Activated T-cell treated with anti-CD3 and anti-CD28 coated beads for 4 hours (primary cell): Measurements from ENCODE around the gene MAP3K5.
"Not testable (repeated sequence)": the region's sequence is repeated elsewhere in the genome, so short reads cannot be mapped to it uniquely, and the experiment has no call there.

Experiments
- DNase-seq: peaks from one replicate; pipeline ENCODE4 v3.0.0-alpha.2; 2020

The MAP3K5 gene

DNA sequence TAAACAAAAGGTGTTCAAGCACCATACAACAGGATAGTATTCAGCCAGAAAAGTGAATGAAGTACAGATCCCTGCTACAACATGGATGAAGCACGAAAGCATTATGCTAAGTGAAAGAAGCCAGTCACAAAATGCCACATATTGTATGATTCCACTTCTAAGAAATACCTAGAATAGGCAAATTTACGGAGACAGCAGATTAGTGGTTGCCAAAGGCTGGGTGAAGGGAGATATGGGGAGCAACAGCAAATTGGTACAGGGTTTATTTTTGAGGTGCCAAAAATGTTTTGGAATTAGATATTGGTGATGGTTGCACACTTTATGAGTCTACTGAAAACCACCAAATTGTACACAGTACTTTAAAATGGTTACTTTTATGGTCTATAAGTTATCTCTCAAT, 23.2 kb downstream of the MAP3K5 start:
- DNase-seq, result no peak

DNA sequence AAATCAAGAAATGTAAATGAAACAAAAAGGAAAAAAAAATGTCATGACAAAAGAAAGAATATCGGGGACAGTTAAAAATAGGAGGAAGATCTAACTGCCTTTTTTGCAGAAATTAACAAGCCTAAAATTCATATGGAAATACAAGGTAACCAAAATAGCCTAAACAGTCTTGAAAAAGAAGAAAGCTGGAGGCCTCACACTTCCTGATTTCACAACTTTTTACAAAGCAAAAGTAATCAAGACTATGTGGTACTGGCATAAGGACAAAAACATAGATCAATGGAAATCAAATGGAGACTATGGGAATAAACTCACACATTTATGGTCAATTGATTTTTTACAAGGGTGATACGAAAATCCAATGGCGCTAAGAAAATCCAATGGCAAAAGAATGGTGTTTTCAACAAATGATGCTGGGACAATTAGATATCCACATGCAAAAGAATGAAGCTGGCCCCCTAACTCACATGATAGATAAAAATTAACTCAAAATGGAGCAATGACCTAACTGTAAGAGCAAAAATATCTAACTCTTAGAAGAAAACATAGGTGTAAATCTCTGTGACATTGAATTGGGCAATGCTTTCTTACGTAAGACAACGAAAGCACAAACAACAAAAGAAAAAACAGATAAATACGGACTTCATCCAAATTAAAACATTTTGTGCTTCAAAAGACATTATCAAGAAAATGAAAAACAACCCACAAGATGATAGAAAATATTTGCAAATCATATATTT, 24.5 kb downstream of the MAP3K5 start:
- DNase-seq, result no peak

DNA sequence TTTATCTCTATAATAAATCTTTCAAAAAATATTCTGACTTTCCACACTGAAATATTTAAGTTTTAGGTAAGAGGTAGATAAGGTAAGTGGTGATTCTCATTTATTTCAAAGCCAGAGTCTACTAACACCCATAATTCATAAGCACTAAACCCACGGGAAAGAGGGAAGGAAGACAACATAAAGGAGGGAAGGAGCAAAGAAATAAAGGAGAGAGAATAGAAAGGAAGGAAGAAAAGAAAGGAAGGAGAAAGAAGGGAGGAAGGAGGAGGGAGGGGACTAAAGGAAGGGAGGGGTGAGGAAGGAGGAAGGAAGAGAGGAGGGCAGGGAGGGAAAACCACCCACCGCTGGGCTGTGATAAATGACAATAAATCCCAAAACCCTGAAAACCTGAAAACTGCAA, 25.2 kb downstream of the MAP3K5 start:
- DNase-seq, result no peak

DNA sequence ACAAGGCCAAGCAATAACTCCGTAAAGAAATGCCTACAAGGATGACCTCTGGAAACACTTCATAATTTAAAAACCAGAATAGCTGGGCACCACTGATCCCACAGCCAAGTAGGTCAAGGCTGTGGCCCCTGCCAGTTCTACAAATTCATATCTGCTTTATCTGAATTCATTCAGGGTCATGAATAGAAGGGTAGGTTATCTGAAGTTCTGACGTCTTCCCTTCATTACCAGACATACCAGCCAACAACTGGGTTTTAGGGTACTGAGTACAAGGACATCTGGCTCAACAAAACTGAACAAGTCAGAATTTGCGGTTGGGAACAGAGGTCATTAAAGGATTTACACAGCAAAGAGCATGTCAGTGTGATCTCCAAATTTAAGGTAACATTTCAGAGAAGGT, 26.0 kb downstream of the MAP3K5 start:
- DNase-seq, result no peak

DNA sequence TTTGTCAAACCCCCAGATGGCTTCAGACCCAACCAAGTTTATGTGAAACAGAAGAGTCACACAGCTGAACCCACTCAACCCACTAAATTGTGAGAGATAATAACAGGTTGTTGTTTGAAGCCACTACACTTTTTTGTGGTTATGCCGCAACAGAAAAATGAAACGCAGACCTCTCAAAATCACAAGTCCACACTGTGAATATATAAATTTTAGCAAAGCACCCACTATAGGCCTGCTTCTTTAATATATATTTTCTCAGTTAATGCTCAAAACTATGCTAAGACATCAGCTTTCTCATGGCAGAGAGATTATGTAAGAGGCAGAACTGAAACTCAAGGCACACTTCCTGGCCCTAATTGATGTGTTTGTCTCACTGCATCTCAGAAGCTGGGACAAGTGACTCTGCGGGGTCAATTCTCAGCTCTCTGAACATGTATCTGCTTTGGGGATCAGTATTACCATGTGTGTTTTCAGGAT, 27.7 kb downstream of the MAP3K5 start:
- DNase-seq, result no peak

DNA sequence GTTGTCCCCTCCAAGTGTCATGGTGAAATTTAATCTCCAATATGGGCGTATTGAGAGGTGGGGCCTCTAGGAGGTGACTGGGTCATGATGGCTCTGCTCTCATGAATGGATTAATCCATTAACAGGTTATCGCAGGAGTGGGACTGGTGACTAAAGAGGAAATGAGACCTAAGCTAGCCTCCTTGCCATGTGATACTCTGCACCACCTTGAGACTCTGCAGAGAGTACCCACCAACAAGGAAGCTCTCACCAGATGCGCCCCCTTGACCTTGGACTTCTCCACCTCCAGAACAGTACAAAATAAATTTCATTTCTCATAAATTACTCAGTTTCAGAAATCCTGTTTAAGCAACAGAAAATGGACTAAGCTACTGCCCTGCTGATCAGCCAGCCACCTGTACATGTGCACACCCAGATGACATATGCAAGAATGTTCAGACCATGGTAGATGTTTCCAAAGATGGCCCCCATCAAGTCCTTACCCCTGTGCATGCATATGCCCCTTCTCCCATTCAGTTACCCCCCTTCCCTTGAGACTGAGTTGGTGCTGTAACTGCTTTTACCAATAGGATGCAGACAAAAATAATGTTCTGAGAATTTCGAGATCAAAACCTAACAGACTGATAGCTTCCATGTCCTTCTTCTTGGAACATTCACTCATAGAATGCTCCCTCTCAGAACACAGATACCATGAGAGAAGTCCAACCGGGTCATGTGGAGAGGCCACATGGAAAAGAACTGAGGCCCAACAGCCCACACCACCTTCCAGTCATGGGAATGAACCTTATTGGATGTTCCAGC, 28.4 kb downstream of the MAP3K5 start:
- no peak for DNase-seq

DNA sequence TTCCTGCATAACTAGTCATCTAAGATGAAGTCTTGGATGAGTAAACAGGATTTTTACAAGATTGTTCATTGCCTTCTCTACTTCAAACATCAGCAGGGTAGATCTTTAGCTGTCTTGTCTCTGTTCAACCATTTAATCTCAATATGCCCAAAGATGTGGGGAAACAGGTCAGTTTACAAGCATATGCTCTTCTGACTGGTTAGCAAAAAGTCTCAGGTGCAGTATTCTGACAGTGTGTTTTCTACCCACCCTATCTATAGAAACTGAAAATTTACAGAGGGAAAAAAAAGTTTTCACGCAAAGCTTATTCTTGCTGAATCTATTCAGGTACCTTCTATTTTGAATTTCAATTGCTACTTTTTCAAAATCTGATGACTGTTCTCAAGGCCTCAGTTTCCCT, 29.0 kb downstream of the MAP3K5 start:
- DNase-seq, result no peak

DNA sequence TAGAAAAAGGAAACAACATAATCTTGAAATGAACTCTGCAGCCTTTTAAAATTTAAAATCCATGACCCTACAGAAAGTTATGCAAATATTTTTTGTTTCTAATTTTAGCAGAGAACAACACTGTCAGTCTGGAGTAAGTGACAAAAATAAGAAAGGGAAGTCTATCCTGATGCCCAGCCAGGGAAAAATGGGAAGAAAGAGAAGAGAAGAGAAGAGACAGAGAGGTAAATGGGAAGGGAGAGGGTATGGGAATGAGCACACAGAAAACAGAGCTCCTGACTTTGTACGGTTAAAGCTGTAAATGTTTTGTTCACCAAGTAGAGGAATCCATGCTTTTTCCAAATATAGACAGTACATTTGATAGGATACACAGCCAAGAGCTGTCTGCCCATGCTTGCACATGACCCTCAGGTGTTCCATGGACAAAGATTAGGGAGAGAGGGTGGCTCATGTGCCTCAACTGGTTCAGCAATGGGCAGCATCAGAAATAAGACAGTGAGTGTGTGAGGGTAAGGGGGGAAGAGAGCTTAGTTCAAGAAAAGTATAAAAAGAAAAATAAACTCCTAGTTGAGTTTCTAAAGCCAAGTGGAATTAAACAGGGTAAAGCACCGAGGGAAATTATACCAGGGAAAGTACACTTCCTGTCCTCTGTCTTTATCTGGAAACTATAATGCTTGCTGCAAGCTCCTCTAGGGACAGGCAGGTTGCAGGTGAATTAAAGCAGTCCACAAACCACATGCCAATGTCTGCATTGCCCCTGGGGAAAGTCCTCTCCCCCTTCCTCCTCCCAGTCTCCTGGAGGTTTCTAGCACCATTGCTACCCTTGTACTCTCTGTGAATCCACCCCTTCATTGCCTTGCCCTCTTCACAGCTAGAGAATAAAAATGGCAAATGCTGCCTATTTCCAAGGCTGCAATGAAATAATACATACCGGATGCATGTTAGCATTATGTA, 30.0 kb downstream of the MAP3K5 start:
- no peak for DNase-seq

DNA sequence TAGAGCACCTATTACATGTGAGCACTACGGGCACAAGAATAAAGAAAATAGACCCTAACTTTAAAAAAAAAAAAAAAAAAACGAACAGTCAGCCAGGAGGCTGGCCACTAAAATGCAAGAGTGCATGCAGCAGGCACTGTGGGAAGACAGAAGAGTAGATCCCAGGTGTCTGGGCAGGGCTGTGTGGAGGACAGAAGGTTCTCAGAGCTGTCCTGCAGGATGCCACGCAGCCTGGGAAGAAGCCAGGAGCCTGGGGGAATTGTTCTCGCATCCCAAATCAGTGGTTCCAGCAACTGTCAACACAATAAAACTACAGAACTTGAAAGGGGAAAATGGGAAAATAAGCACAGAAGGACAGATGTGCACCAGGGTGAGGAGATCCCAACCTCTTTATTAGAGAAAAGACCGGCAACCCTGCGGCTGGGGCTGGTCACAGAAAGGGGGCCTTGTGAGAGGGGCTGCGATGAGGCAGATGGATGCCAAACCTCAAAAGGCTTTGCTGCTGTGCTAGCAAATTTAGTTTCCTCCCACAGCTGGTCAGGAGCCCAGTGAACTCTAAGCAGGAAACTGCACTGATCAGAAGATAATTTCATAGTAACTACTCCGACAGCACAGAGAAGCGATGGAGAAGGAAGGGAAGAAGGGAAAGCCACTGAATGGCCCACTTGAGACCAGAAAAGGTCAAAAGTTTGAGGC, 30.9 kb downstream of the MAP3K5 start:
- no peak for DNase-seq

DNA sequence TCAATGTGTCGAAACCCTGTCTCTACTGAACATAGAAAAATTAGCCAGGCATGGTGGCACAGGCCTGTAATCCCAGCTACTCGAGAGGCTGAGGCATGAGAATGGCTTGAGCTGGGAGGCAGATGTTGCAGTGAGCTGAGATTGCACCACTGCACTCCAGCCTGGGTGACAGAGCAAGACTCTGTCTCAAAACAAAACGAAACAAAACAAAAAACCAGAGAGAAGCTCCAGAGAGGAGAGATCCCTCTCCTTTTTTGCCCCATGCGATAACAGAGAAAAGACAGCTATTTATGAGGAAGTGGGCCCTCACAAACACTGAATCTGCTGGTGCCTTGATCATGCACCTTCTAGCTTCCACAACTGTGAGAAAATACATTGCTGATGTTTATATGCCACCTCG, 31.5 kb downstream of the MAP3K5 start:
- not testable (repeated sequence) for DNase-seq

DNA sequence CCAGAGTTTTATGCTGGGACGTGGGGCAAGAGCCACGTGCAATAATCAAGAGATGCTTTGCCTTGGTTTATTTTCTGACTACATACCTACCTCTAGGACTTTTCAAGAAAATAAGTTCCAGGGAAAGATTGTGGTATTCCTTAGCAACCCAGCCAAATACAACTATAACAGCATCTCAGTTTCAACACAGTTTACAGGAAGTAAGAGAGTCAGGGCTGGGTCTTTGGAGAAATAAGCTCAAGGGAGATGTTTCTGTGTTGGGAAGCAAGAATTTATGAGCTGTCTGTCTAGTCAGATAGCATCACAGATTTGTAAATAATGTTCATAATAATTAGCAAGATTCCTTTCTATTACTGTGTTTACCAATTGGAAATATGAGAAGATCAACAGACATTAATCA, 35.1 kb downstream of the MAP3K5 start:
- no peak for DNase-seq

DNA sequence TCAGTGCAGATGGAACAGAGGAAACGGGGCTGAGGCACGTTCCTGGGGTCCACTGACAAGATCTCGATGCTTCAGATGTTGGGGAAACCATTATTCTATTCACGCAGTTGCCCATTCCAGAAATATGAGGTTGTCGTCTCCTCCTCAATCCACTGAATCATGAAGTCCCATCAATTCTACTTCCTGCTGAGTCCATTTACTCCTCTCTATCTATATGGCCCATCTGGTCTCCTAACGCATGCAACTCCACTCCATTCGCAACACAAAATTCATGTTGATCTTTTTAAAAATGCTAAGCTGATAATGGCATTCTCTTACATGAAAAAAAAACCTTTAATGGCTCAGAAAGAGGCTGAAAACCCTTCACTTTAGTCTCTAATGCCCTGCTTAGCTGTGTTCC, 37.5 kb downstream of the MAP3K5 start:
- no peak for DNase-seq

DNA sequence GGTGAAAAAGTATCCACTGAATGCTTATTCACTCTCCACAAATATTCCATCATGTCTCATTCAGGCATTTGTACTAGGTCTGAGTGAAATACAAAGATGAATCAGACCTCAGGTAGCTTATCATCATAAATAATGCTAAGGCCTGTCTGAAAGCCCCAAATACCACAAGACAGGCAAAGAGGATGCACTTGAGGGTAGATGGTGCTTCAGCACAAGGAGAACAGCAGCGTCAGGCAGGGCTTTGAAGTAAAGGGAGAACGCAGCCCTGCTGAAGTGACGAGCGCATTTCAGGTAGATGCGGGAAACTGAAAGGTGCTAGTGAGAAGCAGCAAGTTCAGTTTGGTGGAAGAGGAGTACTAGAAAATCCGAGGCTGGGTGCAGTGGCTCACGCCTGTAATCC, 38.7 kb downstream of the MAP3K5 start:
- DNase-seq, result peak; percentile 24

DNA sequence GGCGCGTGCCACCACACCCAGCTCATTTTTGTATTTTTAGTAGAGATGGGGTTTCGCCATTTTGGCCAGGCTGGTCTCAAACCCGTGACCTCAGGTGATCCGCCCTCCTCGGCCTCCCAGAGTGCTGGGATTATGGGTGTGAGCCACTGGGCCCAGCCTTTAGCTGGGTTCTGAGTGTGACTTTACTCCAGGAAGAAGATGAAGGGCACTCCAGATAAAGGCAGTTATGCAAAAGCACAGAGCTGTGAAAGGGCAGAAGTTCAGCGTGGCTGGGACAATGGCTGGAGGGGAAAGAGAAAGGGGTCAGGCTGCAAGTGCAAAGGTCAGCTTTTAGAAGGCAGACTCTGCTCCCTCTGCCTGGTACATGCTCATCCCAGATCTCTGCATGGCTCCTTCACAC, 39.7 kb downstream of the MAP3K5 start:
- DNase-seq, result no peak

DNA sequence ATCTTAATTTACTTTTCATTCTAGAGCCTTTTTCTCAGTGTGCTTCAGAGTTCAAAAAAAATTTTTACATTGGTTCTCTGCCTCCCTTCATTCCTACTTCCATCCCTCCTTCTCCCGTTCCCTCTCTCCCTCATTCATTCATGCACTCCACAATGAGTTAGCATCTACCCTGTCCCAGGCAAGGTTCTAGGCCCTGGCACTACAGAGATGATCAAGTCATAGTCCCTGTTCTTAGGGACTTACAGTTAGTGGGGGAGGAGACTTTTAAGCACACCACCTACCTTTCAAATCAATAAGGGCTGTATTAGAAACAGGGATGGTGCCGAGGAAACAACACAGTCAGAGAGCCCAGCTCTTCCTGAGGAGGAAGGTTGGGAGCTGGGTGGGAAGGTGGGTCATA, 40.3 kb downstream of the MAP3K5 start:
- no peak for DNase-seq

DNA sequence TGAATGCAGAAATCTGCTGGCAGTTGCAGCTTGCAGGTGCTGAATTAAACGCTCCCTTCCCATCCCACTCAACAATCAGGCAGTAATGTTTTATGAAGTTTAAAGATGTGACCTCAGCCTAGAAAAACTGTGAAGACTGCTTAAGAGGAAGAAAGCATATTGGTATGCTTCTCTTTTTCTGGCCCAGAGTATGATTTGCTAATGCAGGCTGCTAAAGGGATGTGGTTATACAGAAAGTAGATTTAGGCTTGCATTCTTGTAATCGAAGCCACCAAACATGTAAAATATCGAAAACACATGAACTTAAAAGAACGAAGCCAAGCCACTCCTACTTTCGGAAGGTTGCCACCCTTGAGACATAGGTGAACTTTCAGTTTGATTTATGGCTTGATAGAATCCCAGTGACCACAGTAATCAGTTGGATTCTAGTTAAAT, 40.7 kb downstream of the MAP3K5 start:
- no peak for DNase-seq

DNA sequence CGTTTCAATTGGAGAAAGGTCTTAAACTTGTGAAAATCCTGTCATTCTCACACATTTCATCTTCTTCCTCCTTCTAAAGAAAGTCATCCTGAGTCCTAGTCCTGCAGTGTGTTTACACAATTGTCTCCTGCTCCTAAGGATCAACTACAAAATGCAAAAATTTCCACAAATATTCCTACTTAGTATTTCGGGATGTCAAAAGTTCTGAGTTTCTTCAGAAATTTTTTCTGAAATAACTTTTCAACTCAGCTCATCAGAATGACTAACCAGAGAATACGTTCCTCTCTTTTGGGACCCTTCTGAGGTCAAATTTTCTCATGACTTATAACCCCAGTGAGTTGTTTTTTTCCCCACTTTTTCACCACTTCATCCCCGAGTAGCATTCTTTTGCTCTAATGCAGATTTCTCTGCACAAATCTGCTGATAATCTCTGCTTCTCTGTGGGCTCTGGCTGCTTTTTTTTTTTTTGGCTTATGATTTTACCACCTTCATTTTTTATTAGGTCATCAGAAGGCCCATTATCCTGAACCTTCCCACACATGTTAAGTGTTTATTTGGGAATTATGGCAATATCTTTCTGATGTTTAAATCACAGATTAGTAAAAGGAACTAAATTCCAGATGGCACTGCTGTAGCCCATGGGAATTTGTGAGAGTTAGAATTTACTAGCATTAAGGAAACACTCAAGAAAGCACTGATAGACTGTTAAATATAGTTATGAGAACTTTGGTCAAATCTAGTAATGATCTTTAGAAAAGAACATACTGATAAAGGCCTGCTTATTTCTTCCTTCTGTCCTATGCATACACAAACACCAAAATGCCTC, 41.4 kb downstream of the MAP3K5 start:
- no peak for DNase-seq

DNA sequence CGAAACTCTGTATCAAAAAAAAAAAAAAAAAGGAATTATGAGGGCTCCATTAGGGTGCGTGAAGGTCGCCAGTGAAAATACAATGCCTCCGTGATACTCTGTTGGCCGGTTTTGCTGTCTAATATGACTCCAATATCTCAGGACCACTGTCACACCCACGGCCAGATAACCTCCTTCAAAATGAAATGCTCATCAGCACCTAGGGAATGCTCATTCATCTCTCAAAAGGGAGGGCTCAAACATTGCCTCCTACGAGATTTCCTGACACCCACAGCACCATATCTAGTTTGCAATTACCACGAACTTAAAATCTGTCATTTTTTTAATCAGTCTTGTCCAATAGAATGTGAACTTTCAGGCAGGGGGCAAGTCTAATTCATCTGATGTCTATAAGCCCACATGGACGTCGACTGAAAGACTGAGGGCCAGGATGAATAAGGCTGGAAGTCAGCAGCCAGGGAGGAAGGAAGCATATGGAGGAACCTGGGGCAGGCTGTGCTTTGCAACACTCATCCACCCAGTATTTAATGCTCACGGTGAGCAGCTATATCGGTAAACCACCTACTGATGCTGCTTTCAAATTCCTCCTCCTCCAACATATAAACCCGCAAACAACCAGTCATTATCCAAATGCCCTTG, 42.8 kb downstream of the MAP3K5 start:
- DNase-seq, result no peak

DNA sequence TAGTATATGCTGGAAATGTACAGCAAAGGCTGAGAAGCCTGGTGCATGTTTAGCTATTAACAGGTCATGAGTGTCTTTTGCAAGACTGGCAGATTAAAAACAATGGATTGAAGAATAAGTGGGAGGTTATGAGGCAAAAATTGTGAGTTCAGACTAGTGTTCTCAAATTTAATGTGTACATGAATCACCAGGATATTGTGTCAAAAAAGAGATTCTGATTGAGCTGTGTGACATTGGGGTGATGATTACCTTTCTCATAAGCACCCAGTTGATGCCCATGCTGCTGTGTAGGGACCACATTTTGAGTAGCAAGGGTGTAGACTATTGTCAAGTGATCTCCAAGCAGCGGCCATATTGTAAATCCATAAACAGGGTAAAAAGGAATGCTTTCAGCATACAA, 44.8 kb downstream of the MAP3K5 start:
- DNase-seq, result no peak

DNA sequence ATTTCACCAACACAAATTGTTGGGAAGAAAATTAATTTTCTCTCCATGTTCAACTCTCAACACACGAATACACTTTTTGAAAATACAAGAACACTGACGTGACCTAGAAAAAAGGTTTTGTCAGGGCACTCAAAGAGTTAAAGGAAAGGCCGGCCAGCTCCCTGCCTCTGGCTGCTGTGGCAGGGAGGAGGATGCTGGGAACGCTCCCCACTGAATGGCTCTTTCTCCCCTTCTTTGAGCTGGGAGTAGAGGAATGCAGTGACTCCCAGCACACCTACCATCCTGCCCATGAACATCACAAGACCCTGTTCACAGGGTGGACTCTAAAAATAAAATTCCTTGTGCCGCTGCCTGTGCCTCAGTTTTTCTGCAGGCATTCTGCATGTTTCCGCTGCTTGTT, 47.0 kb downstream of the MAP3K5 start:
- DNase-seq, result no peak

DNA sequence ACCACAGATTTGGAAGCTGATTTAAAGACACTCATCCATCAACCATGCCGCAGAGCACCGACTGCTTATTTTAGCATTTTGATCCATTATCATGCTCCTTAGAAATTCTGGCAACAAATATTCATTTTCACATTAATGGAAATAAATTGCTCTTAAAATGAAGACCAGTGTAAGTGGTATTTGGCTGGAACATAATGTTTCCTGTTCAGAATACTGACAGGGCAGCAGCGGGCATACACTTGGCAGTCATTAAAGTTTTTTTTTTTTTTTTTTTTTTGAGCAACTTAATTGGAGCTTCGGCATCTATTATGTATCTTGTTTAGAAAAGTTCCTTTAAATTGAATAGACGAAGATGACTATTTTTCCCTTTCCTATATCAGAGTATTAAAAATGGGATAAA, 47.4 kb downstream of the MAP3K5 start:
- no peak for DNase-seq
